Measurements from ENCODE around the gene DOK6.

DNA sequence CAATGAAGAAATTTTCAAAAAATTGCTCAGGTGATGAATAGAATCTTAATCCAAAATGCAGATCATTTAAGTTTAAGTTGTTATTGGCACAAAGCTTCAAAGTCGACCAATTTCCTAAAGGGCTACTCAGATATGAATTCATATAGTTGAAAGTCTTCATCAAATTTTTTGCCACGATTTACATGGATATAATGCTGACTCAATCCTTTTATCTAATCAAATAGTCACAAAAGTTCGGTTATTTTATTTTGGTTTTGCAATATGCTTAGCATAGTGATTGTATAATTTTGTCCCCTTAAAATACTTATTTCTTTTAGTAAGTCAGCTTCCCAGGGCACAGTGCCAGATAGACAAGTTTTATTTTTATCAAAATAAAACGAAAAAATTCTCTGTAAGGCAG lies 319.7 kb downstream of the DOK6 start:
- TF ChIP-seq POLR2A (IDR thresholded peaks at IDR 0.05) (no peak), POLR2AphosphoS5 (IDR thresholded peaks at IDR 0.05) (no peak)
- TF ChIP-seq, protein P1, sequence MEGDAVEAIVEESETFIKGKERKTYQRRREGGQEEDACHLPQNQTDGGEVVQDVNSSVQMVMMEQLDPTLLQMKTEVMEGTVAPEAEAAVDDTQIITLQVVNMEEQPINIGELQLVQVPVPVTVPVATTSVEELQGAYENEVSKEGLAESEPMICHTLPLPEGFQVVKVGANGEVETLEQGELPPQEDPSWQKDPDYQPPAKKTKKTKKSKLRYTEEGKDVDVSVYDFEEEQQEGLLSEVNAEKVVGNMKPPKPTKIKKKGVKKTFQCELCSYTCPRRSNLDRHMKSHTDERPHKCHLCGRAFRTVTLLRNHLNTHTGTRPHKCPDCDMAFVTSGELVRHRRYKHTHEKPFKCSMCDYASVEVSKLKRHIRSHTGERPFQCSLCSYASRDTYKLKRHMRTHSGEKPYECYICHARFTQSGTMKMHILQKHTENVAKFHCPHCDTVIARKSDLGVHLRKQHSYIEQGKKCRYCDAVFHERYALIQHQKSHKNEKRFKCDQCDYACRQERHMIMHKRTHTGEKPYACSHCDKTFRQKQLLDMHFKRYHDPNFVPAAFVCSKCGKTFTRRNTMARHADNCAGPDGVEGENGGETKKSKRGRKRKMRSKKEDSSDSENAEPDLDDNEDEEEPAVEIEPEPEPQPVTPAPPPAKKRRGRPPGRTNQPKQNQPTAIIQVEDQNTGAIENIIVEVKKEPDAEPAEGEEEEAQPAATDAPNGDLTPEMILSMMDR (IDR thresholded peaks at IDR 0.05) = no peak
